NCI-H345 treated with DMSO at 0.1 percent for 48 hours (cell line): ENCODE data around the gene SHMT2.

Experiments
- DNase-seq: peaks from one replicate; lab custom pipeline; 2025; ENCODE audit not compliant: unreplicated experiment; lab: John Stamatoyannopoulos, UW

SHMT2 gene

DNA sequence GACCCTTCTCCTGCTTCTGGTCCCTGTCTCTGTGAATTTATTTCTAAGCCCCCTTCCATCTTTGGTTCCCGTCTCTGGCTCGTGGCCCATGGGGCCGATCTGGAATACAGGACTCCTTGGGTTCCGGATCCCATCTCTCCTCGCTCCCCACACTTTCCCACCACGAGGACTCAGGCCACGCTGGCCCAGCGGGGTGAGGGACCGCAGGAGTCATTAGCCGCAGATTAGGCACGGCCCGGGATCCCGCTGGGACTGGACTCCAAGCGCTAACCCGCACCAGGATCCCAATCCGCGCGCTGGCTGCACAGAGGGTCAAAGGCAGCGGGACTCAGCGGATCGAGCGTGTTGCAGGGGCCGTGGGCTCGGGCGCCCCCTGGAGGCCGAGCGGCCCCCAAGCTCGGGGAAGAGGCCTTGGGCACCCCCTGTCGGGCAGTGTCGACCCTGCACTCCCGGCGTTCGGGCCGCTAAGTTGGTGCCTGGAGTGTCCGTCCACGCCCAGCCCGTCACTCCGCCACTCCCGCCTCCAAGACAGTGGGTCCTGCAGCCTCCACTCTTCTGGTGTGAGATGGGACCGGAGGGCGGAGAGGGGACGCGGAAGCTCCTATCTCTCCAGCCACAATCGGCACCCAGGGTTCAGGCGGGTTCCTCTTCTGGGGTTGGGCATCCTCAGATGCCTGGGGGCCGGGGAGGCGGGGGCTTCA, 9.5 kb downstream of the SHMT2 start:
- DNase-seq: peak; percentile 86

DNA sequence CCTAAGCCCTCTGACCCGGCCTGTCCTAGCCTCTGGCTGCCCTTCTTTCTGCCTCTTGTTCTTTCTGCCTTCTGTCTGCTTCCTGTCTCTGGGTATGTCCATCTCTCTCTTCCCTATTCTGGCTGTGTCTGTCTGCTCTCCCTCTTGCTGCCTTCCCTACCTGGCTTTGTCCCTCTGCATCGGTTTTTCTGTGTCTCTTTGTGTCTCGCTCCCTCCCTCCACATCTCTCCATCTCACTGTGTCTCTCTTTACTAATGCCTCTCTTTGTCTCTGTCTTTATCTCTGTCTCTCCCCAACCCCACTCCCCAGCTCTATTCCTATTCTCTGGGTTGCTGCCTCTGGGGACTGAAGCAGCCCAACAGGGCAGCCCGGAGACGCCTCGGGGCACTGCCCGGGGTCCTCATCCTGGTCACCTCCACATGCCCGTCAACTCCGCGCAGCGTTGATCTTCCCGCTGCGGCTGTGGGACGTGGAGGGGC, 10.1 kb downstream of the SHMT2 start:
- peak; percentile 42 for DNase-seq

GRCh38 chr12:57240066-57240921, 10.8 kb downstream of the SHMT2 start:
- peak; percentile 74 for DNase-seq

DNA sequence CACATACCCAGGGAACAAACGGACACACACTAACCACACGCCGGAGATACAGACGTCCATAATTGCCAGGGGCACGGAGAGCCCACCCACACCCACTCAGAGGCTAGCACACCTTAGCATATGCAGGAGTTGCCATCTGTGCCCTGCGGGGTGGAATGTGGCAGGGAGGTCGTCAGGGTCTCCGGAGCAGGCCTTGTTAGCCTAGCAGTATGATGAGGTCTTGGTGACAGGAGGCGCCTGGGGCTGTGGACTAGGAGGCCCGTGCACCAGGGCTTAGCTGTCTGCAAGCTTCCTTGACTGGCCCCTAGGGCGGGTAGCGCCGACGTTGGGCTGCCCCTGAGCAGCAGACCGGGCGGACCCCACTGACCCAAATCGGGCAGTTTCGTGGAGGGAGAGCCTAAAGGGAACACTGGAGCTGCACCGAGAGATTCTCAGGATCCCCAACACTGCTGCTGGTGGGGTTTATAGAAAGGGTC, 11.5 kb downstream of the SHMT2 start:
- DNase-seq: peak; percentile 35

- DNase-seq: no peak
Observed at GRCh38 chr12:57241402-57242310, 12.1 kb downstream of the SHMT2 start.

DNA sequence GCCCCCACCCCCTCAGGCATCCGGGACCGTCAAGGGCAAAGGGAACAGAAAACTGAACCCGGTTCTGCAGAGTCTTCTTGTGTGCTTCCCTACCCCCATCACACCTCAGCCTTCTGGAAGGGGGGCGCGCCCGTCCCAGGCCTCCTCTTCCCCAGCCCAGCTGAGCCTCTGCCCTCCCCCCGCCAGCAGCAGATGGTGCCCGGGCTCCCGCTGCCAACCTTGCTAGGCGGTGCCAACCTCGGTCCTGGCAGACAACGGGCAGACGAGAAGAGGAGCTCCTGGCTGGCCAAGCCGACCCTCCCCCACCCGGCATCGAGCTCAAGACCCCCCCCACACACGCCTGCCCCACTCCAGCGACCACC, 12.8 kb downstream of the SHMT2 start:
- peak; percentile 63 for DNase-seq

DNA sequence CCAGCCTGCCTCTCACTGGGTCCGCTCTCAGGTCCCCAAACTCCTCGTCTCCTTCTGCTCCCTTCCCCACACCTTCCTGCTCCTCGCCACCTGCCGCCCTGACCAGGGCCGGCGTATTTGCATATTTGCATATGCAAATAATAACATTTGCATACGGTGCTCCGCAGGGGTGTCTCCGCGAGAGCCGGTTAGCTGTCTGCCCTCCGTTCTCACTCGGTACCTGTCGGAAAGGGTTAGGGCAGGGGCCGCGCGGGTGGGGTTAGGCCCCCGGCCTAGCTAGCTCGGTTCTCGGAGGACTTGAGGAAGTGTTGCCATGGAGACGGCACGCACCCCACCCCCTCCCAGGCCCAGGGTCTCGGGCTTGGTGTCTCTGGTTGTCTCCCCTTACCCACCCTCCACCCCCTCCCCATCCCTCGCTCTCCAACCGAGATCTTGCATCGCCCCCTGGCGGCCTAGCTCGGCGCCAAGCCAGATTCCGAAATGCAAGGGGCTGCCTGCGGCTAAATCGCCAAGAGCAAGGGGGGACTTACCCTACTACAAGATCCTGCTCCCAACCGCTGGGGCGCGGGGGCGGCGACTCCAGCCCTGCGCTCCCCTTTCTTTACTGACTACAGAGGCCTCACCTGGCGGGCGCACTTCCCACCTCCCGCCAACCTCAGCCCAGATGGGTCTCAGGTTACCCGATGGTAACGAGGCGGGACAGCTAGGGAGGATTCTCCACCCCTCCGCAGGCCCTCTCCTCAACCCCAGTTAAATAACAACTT, 13.4 kb downstream of the SHMT2 start:
- DNase-seq: peak; percentile 76

GRCh38 chr12:57243521-57244311, 14.2 kb downstream of the SHMT2 start:
- DNase-seq: peak; percentile 59

- DNase-seq: no peak
Observed at GRCh38 chr12:57244312-57244696, 14.8 kb downstream of the SHMT2 start.

- DNase-seq: no peak
Observed at GRCh38 chr12:57247041-57247440, 17.5 kb downstream of the SHMT2 start.

GRCh38 chr12:57248934-57249742, 19.6 kb downstream of the SHMT2 start:
- DNase-seq: no peak

GRCh38 chr12:57250541-57250940, 21.0 kb downstream of the SHMT2 start:
- DNase-seq: no peak

DNA sequence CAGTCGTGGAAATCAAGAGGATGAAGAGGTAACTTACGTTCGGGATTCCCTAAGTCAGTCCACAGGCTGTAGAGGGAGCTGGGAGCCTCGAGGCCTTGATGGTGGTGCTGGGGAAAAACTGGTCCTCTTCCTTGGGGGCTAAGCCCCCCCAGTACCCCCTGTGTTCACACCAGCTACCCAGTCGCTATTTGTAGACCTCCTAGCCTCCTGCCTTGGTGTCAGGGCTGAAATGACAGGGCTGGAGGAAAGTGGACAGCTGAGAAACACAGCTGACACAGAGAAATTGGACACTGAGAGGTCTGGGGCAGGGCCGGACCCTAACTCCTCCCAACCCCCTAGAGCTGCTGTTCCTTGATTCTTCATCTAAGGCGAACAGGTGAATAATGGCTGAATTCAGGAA, 21.4 kb downstream of the SHMT2 start, which contains the start of gene STAC3:
Gene STAC3, minus strand, starts transcription at position 232 of the 400 bp plus-strand sequence. CDS start 1,551 bp downstream, outside the sequence.
- no peak for DNase-seq

- DNase-seq: no peak
Observed at GRCh38 chr12:57254506-57255280, 25.2 kb downstream of the SHMT2 start.

DNA sequence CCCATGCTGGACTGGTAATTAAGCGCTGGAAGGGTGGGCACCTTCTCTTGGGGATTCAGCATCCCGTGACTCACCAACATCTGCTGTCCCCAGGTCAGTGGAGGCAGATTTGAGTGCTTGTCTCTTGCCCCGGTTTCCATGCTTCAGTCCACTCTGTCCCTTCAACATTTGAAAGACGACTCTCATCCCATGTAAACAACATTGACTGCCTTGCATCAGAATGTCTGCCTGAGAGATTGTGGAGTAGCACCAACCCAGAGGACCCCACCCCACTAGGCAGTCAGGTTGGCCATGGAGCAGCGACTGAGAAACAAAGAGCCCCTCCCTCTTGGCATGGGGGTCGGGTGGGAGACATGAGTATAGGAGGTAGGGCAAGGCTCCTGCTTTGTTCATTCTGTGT, 26.4 kb downstream of the SHMT2 start:
- DNase-seq: no peak

- no peak for DNase-seq
Observed at GRCh38 chr12:57258977-57259970, 29.8 kb downstream of the SHMT2 start.

GRCh38 chr12:57260366-57260765, 30.9 kb downstream of the SHMT2 start:
- no peak for DNase-seq
